ENCODE results near the gene NPTX1. TPM values are rescaled to one million over a fixed set of nuclear protein-coding genes. Genes with fewer than 3 reads are reported as not detected.

Gene NPTX1
- total RNA-seq, 1 donor from 2014 or later, result 0.53 TPM

DNA sequence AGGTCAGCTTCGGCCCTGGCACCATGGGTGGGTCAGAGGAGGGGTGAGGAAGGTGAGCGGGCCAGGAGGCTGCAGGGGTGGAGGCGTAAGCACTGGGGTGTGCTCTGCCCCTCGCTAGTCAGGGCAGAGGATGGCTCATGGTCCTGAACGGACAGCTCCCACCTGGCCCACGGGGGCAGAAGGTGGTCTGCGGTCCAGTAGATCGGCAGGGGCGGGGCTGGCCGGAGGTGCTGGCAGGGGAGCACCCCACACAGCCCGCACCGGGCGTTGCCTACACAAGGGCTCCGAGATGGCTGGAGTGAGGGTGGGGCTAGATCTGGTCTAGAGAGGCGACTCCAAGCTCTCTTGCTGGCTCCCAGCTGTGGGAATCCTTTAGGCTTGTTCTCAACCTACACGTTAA lies 8.2 kb downstream of the NPTX1 start:
- intact Hi-C loops (cut with DNase I), result no loop called here
- no peak for ATAC-seq
- no peak for DNase-seq (ENCODE audit: low spot score)

DNA sequence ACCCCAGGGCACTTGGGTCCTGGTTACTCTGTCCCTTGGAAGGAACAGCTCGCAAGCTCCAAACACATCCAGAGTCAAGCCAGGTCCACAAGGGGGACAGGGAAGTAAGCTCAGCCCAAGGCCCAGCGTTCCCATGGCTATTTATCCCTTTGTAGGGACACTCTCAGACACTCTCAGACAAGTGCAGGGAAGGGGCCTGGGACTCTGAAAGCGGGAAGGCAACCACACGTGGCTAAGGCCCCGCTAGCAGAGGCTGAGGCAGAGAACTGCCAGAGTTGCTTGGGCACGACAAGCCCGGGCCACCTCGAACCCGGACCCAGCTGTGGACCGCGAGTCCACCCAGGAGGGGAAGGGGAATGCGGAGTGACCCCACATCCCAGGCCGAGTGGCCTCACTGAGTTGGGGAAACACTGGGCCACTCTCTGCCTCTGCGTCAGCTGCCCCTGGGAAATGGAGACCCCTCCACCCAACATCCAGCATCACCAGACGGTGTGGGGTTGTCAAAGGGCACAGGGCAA lies 10.2 kb downstream of the NPTX1 start:
- intact Hi-C loops (cut with DNase I), result no loop called here
- ATAC-seq (no peak), DNase-seq (ENCODE audit: low spot score) (no peak)

DNA sequence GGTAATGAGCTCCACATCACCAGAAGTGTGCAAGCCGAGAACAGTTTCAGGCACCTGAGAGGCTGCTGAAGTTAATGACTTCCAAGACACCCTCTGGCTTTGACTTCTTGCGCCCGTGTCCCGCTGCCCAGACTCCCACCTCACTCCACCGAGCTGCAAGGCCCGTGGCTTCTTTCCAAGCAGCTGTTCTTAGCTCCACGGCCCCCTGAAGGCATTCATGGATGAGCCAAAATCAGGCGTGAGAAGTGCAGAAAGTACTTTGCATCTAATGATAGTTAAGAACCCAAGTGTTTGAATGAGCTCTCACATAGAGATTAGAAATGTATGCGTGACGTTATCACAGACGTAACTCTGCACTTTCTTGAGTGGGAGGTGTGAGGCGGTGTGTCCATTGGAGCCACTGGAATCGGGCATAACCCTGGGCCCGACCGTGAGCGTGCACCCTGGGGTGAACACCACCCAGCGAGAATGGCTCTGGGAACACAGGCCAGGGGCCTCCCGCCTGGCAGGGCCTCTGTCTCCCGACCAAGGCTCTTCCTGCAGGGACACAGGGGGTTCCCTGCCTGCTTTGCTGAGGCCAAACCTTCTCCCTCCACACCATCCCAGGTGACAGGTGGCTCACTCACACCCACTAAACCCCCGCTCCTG lies 11.0 kb downstream of the NPTX1 start:
- intact Hi-C loops (cut with DNase I), result no loop called here
- no peak for DNase-seq (ENCODE audit: low spot score)
- ATAC-seq, result no peak

DNA sequence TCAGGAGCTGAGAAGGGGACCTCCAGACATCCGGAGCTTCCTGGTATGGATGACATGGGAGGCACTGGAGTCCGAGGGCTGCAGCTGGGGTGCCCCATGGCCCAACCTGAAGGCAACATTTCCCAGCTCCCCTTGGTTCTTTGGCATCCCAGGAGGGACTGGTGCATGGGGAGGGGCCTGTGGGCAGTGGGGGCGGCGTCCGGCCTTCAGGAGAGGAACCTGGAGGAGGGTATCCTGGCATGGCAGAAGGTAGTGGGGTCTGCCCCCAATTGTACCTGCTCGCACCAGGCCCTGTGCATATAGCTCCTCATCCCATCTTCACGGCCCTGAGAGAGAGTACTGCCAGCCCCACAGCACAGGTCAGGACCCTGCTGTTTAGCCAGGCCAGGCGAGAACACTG lies 11.9 kb downstream of the NPTX1 start:
- intact Hi-C loops (cut with DNase I), result no loop called here
- no peak for DNase-seq (ENCODE audit: low spot score)
- peak; percentile 18 for ATAC-seq

DNA sequence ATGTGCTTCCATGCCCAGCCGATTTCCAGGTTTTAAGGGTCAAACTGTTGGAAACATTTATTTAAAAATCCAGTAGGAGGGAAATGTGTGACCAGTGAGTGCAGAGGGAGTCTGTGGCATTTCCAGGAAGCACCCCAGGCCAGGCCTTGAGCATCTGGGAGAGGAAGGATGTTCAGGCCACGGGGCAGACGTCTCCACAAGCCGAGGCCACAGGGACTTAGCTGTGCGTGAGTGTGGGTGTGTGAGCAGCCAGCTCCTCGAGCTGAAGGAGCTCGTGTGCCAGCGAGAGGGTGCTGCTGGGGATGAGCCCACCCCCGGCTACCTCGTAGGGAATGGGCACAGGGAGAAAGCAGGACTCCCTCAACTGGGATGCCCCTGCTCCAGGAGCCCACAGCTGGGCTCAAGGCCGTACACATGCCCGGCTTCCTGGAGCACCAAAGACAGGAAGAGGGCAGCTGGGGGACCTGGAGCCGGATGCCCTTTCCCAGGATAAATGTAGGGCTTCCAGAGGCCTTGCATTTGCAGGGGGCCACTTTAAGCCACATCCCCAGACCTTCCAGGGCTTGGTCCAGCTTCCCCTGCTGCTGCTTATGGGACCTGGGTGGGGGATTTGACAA lies 12.5 kb downstream of the NPTX1 start:
- no peak for DNase-seq (ENCODE audit: low spot score)

DNA sequence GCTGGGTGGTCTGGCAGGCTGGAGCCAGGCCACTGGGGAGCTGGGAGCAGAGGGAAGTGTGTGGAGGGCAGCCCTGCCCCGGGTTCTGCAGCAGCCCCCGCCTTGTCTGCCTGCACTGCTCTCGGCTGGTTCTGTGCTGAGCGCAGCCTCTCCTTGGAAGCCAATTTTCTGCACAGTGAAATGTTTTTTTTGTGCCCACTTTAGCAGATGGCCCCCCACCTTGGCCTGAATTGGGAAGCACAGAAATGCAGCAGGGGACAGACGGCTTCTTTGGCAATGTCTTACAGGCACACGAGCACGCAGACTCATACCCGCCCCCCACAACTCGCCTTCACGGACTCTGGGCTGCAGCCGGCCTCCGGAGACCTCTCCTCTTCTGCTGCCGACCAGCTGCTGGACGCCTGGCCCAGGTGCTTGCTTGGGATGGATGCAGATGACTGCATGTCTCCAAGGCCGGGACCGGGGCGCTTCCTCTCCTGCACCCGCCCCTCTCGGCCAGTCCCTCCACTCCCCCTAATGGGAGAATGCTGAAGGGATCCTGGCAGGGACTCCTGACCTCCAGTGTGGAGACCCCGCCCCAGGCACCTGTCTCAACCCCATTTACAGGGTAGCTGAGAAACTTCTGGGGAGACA lies 14.8 kb downstream of the NPTX1 start:
- no peak for DNase-seq (ENCODE audit: low spot score)
- ATAC-seq, result no peak
- intact Hi-C loops (cut with DNase I), result no loop called here

More for the DNA sequence above, 12.5 kb downstream of the NPTX1 start:
- intact Hi-C loops (cut with DNase I), result no loop called here
- no peak for ATAC-seq

DNA sequence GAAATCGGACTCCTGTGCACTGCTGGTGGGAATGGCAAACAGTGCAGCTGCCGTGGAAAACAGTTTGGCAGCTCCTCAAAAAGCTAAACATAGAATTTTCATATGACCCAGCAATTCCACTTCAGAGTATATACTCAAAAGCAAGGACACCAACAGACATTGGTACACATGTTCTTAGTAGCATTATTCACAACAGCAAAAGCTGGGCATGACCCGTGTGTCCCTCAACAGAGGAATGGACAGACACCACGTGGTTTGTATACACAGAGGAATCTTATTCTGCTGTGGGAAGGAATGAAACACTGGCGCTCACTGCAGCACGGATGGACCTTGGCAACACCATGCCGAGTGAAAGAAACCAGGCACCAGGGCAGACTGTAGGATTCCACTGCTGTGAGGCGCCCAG lies 16.0 kb downstream of the NPTX1 start:
- intact Hi-C loops (cut with DNase I), result no loop called here
- ATAC-seq, result no peak
- DNase-seq (ENCODE audit: low spot score), result no peak

DNA sequence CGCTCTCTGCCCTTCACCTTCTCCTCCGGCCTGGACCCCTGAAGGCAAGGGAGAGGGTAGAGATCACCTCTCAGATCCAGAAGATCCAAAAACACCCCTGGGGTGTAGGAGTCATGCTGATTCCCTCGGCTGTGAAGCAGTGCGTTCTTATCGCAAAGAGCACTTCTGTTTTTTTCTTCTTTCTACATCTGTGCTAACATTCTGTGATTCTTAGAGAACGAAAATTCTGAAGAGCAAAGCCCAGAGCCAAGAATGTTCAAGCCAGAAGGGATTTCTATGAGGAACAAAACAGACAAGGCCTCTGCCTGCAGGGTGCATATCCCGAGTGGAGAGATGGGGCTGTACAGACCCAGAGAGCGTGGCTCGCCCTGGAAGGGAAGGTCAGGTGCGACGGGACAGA lies 17.2 kb downstream of the NPTX1 start:
- no peak for ATAC-seq
- intact Hi-C loops (cut with DNase I), result loop anchor here (5.0 kb wide), 1 partner anchor 647 kb away; no protein-coding TSS in a partner anchor

DNA sequence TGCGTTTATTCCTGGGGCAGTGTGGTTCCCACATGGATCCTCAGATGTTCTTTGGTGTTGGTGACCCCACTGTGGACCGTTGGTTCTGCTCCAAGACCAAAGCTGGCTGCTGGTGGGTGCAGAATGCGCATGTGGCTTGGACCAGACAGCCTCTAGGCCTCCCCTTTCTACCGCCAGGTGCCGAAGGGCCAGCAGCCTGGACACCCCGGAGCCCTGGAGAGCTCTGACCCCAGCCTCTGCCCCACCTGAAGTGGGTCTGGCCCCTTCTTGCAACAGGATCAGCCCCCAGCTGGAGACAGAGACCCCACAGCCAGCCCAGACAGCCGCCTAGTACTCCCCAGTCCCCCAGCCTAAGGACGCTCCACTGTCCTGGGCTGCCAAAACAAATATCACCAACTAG lies 18.4 kb downstream of the NPTX1 start:
- no peak for DNase-seq (ENCODE audit: low spot score)
- ATAC-seq, result no peak
- intact Hi-C loops (cut with DNase I), result loop anchor here (5.0 kb wide), 1 partner anchor 646 kb away; no protein-coding TSS in a partner anchor

More for the DNA sequence above, 17.2 kb downstream of the NPTX1 start:
- no peak for DNase-seq (ENCODE audit: low spot score)

DNA sequence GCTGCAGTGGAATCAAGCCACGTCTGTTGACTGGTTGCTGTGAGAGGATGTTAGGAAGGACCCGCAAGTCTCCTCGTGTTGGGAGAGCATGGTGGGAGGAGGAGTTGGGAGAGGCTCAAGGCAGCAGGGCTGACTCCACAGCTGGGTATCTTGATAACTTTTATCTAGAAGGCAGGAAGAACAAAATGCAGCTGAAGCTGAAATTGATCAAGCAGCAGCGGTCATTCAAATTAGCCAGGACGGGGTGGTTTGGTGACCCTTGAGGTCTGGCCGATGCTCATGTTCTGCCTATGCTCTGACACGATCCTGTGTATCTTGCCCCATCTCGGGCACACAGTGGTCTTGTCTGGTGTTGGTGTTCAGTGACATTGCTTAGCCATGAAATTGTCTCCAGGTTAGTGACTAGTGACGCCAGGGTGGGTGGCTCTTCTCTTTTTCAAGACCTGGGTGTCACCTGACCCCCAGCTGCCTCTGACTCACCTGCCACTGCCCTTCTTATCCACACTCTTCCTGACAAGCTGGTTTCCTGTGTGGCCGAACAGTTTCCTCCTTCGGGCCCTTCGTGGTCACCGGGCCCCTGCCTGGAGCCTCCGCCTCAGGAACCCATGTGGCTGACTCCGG lies 19.1 kb downstream of the NPTX1 start:
- ATAC-seq, result no peak
- DNase-seq (ENCODE audit: low spot score), result no peak
- intact Hi-C loops (cut with DNase I), result loop anchor here (5.0 kb wide), 1 partner anchor 645 kb away; no protein-coding TSS in a partner anchor

DNA sequence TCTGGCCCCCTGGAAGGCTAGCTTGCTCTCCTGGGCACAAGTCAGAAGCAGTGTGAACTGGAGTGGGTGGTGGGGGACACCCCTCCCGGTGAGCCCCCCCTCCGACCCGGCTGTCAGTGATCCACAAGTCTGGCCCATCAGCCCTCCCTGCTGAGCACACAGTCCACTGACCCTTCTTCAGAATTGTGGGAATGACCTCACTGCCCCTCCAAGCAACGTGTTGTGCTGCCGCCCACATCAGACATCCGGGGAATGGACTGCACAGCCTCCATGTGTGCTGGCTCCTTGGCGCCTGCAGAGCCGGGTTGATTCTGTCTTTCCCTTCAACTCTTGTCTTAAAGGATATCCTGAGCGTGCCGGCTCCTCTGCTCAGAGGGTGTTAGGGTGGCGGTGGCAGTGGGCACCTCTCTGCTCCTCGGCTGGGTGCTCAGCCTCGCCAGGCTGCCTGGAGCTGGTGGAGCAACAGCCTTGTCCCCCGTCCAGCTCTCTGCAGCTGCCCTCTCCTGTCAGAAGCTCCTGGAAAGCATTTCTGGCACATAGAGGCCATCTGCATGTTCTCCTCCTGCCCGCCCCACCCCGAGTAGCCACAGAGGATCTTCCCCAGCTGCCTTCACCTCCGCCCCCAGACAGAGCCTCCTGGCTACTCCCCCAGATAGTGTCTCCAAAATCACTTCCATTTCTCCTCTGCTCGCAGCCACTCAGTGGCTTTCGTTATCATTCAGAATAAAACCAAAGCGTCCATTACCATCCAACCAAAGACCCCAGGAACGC lies 19.8 kb downstream of the NPTX1 start:
- DNase-seq (ENCODE audit: low spot score) (no peak), ATAC-seq (peak; percentile 1)
- intact Hi-C loops (cut with DNase I), result loop anchor here (5.0 kb wide), 1 partner anchor 644 kb away; no protein-coding TSS in a partner anchor

DNA sequence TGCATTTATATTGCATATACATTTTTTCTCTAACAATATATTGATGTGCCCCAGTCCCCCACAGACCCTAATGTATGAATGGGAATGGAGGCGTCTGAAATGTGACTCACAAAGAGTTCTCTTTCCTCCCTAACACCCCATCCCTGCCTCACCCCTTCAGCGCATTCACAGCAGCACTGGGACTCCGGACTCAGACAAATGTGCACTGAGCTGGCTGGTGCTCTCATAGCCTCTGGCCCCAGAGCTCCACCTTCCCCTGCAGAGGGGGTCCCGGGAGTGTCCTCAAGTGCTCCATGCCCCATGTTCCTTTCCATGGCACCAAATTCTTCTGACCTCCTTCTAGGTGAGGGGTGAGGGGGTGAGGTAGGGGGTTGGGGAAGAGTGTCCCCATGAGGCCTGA lies 20.6 kb downstream of the NPTX1 start:
- no peak for DNase-seq (ENCODE audit: low spot score)
- intact Hi-C loops (cut with DNase I), result loop anchor here (5.0 kb wide), 1 partner anchor 643 kb away; no protein-coding TSS in a partner anchor
- peak; percentile 7 for ATAC-seq

DNA sequence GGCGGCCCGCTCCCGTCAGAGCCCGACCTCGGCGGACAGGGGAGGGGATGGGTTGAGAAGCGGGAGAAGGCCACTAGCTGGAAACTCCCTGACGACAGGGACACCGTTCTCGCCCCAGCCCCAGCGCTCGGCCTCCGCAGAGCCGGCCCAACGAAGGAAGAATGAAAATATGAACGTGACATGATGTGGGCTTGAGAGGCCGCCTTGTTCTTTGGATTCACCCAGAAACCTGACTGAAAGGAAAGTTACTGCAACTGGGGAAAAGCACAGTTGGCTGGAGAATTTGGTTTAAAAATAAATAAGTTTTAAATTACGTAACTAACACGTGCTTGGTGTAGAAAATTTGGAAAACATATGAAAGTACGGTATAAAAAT lies 21.1 kb downstream of the NPTX1 start:
- intact Hi-C loops (cut with DNase I), result loop anchor here (5.0 kb wide), 1 partner anchor 643 kb away; no protein-coding TSS in a partner anchor
- DNase-seq (ENCODE audit: low spot score), result no peak
- peak; percentile 51 for ATAC-seq

DNA sequence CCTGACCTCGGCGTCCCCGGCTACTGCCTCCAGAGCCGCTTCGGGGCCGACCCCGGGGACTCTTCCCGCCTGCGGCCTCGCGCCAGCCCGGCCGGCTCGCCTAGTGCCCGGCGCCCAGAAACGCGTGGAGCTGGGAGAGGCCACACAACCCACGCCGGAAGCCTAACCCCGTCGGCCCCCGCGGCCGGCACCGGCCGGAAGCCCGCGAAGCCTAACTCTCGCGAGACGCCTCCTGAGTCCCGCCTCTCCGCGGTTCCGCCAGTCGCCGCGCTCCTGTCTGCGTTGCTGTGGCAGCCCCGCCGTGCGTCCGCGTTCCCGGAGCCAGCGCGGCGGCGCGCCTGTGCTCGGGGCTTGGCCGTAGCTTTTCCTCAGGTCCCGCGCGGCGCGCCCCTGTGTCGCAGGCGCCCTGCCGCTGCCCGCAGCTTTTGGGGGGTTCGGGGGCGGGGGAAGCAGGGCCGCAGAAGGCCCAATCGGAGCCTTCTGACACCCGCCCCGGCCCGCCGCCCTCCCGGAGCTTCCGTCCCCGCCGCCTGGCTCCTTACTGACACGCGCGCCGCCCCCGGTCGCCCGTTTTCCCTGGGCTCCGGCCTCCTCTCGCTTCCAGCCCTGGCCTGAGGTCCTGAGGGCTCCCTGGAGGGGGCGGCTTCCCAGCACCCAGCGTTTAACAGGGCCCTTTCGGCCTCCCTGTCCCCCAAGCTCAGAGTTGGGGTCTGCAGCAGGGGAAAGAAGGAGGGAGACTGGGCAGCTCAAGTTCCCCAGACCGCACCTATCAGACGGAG lies 21.7 kb downstream of the NPTX1 start:
- peak; percentile 96 for ATAC-seq
- intact Hi-C loops (cut with DNase I), result loop anchor here (5.0 kb wide), 1 partner anchor 642 kb away; no protein-coding TSS in a partner anchor

DNA sequence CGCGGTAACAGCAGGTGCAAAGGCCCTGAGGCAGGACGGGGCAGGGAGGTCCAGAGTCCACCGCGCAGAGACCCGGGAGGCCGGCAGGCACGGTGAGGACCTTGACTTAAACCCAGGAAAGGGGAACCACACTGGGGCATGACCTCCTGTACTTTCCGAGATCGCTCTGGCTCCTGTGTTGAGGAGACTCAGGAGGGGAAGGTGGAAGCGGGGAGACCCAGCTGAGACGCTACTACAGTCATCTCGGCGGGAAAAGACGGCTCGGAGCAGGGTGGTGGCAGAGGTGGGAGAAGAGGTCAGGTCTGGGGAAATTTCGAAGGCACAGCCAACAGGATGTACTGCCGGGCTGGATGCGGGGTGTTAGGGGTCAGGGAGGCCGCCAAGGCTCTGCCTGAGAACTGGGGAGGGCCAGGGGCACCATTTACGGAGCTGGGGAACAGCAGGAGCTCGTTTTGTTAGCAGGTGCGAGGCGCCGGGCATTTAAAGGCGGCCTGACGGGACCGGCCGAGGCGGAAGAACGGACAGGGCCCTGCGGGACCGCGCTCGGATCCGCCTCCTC lies 22.3 kb downstream of the NPTX1 start:
- ATAC-seq (no peak), DNase-seq (ENCODE audit: low spot score) (no peak)
- intact Hi-C loops (cut with DNase I), result no loop called here

More for the DNA sequence above, 21.7 kb downstream of the NPTX1 start:
- DNase-seq (ENCODE audit: low spot score), result peak; percentile 98

DNA sequence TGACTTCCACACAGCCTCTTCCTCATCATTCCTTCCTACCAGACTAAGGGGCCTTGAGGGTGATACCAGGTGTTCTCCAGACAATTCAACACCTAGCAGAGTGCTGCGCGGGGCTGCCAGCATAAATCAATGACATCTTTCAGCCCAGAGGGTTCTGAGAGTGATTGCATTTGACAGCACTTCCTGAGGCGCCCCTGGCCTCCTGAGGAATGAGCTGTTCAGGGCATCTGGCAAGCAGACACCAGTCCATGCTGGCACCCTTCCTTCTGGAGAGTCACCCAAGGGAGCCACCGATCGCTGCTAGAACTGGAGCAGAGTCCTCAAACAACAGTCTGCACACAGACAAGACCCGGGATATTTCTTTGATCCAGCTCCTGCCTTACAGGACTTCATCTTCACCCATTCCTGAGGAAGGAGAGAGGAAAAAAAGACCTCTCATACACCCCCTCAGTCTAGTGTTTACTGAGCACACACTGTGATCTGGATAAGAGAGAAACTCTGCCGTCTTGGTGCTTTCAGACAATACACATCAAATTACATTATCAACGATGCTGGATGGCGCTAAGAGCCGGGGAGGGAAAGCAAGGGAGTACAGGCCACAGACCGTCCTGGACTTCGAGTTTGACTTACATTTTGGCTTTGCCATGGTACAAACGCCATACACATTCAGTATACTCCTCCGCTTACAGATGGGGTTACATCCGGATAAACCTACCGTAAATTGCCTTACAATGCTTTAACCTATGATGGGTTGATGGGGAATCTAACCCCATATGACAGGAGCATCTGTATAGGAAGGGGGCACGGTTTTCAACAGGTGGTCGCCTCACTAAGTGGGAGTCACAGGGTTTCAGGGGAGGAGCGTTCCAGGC lies 23.0 kb downstream of the NPTX1 start:
- DNase-seq (ENCODE audit: low spot score) (no peak), ATAC-seq (no peak)
- intact Hi-C loops (cut with DNase I), result no loop called here
